Activated T-cell treated with anti-CD3 and anti-CD28 coated beads for 48 hours (primary cell): ENCODE results near the gene RELT.
A peak's percentile ranks its signal among the peaks of the same experiment; 100 is the strongest.

ENCODE experiments used
- DNase-seq: peaks from one replicate; pipeline ENCODE4 v3.0.0-alpha.2; 2020; ENCODE audit warnings: low read depth

RELT gene

DNA sequence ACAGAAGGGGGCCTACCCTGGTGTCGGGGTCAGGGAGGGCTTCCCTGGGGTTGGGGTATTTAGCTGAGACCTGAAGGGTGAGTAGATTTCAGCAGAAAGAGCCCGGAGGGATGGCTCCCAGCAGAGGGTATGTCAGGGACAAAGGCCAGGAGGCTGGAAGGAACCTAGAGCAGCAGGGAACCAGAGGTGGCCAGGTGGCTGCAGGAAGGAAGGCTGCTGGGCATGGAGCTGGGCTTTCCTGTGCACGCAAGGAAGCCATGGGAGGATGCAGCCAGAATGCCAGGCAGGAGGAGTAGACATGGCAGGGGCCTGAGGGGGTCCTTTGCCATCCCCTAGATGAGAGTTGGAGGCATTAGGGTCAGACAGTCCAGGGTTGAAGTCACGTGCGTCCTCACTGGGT is 27.4 kb upstream of the RELT start:
- no peak for DNase-seq

DNA sequence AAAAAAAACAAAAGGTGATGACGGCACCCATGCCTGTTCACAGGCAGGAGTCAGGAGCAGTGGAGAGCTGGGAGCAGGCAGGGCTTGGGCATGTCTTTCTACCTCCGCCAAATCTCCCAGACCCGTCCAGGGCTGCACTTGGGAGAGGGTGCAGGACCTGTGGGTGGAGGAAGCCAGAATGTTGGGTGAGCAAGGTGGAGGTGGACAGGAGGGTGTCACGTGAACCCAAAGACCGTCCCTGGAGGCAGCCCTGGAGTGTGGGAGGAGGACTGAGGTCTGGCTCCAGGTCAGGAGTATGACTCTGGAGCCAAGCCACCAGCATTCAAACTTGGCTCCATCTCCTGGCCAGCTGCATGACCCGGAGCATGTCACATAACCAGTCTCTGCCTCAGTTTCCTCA is 26.6 kb upstream of the RELT start:
- DNase-seq = no peak

DNA sequence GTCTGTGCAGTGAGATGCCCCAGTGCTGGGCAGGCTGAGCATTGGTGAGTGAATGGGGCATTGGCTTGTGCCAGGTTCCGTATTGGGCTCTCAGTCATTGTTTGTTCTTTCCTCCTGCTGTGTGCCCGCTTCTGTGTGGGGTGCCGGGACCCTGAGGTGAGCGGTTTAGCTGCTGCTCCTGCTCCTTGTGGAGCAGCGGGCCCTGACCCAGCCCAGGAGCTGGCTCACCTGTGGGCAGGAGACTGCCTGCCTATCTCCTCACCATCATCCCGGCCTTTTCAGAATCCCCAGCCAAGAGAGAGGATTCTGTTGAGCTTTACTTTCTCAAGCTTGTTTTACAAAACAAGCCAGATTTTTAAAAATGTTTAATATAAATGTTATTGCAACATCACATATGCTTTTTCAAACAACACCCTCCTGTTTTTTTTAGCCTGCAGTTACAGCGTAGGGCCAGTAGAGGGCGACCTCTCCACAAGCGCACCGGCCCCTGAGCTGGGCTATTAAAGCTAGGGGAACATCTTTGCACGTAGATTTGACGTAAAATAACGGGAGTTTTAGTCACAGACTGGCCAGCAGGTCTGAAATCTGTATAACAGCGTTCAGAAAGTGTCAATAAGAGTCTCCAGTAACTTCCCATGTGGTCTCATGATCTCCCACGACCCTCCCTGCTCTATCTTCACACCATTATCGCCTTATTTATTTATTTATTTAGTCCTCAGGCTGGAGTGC is 25.1 kb upstream of the RELT start:
- peak; percentile 41 for DNase-seq

DNA sequence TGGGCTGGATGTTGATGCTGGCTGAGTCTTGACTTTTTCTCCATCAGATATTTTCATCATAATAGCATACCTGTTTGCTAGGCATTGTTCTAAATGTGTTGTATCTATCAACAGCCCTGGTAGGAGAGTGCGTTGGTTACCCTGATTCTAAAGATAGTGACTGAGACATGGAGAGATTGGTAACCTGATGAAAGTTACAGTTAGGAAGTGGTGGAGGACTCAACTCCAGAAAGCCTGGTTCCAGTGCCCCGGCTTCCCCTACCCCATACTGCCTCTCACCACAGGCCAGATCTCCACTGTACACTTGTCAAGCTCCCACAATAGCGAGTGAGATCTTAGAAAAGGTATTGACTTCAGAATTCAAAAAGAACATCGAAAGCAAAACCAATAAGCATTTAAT is 22.8 kb upstream of the RELT start:
- no peak for DNase-seq

DNA sequence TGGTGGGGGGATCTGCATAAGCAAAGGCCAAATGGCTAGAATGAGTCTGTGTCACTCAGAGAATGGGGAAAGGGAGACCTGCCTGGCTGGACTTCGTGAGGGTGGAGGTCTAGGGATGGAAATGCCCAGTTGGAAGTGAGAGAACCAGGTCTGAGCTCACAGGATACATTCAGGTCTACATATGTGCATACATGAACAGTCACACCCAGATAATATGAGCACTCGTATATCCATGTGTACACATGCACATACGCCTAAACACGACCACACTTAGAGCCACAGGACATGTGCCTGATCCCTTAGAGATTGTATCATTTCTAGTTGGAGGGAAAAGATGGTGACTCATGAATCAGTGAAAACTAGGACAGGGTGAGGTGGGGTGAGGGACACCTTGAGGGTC is 21.1 kb upstream of the RELT start:
- DNase-seq = no peak

DNA sequence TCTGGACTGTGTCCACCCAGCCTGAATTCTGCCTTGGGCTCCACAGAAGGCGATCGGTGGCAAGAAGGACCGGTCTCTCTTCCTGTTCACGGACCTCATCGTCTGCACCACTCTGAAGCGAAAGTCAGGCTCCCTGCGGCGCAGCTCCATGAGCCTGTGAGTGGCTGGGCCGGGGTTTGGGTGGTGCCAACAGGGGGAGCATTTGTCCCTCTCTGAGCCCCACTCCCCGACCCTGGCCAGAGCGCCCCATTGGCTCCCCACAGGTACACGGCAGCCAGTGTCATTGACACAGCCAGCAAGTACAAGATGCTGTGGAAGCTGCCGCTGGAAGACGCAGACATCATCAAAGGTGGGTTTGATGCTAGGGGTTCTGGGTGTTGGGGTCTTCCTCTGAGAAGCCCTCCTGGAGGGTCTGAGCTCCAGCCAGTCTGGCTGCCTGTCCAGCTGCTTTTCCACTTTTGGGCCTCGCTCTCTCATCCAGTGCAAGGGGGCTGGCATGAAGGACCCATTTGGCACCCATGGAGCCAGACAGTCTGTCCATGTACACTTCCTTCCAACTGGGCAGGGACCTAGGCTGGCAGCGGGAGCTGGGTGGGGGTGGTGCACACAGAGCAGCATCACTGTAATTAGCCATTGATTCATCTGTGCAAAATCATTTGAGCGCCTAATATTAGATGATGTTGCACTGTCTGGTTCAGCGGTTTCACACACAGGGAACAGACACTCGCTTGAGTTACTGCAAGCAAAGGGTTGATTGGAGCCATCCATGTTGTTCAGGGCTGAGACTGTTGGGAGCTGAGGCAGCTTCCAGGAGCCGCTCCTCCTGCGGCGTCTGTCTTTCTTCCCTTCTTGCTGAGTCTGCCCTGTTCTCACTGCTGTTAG is 19.0 kb upstream of the RELT start:
- DNase-seq = no peak

DNA sequence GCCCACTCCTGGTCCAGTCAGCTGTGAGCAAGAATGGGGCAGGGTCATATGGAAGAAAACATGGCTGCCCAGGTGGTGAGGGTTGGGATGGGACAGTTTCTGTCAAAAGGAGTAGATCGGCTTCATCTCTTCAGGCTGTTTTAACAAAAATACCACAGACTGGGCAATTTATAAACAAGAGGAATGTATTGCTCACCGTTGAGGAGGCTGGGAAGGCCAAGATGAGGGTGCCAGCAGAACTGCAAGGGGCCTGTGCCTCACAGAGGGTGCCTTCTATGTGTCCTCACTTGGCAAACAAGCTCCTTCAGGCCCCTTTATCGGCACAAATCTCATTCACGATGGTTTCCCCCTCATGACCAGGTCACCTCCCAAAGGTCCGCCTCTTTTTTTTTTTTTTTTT is 18.1 kb upstream of the RELT start:
- DNase-seq = no peak

DNA sequence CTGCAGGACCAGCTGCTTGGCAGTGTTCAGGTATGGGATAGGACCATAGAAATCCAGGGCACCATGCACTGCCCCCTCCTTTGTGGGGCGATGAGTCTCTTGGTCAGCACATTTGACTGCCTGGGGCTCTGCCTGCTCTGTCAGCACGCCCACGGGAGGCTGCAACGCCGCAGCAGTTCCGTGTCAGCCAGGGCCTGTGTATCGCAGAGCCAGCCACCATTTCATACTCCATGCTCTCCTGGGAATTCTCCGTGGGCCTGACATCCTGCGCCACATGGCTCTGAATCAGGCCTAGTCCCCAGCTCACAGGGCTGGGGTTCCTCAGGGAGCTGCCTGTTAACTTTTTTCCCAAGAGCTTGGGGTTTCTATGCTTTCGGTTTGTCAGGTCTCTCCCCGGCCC is 16.9 kb upstream of the RELT start:
- DNase-seq = no peak

DNA sequence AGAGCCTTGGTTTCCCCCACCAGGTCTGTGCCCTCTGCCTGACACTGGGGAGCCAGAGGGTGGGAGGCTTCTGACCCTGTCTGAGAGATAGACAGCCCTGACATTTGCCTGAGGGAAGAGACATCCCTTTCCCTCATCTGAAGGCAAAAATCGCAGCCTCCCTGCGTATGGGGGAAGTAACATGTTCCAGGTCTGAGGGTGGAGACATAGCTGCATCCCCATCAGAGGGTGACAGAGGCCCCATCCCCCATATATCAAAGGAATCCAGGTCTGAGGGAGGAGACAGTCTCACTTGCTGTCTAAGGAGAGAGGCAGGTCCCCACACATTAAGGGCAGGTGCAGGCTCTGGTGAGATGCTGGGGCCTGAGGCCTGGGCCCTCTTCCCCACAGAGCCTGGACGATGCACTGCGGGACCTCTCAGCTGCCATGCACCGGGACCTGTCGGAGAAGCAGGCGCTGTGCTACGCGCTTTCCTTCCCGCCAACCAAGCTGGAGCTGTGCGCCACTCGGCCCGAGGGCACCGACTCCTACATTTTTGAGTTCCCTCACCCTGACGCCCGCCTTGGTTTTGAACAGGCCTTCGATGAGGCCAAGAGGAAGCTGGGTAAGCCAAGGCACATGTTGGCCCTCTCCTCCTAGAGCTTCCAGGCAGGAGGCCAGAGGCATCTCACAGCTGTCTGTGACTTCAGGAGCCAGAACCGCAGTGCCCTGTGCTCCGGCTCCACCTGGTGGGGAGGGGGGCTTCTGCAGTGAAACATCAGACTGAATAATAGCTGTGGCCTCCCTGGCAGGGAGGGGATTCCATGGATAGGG is 16.1 kb upstream of the RELT start:
- peak; percentile 12 for DNase-seq

DNA sequence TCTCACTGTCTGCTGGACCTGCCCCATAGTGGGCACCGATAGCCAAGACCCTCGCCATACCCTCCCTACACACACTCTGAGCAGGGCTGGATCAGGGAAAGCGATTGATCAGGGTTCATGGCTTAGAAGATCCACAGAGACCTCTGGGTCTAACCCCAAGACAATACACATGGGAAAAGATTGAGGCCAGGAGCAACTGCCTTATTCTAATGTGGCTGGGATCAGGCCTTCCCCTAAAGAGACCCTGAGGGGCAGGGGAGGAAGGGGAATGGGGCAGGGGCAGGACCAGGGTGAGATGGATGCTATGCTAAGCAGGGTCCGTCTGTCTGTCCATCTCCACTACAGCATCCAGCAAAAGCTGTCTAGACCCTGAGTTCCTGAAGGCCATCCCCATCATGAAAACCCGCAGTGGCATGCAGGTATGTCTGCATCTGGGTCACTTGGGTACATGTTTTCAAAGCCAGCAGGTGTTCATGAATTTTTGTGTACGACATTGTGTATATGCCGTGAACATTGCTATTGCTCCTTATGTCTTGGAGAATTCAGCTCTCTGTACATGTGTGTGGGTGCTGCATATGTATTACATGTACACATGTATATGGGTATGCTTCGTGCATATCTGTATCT is 15.3 kb upstream of the RELT start:
- DNase-seq = no peak

DNA sequence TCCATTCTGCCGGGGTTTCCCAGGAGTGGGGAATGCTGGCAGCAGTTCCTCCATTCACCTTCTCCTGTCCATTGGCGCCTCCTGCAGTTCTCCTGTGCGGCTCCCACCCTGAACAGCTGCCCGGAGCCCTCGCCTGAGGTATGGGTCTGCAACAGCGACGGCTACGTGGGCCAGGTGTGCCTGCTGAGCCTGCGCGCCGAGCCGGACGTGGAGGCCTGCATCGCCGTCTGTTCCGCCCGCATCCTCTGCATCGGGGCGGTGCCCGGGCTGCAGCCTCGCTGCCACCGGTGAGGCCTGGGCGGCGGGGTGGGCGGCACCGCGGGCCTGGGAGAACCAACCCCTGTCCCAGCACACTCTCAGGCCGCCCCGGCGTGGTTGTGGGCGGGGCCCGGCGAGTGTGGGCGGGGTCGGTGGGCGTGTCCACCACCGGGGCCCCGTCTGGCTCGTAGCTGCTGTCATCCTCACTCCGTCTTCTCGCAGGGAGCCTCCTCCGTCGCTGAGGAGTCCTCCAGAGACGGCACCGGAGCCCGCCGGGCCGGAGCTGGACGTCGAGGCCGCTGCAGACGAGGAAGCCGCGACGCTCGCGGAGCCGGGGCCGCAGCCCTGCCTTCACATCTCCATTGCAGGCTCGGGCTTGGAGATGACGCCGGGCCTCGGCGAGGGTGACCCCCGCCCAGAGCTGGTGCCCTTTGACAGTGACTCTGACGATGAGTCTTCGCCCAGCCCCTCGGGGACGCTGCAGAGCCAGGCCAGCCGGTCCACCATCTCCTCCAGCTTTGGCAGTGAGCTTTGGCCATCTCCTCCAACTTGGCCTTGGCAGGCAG is 14.0 kb upstream of the RELT start:
- DNase-seq = no peak

DNA sequence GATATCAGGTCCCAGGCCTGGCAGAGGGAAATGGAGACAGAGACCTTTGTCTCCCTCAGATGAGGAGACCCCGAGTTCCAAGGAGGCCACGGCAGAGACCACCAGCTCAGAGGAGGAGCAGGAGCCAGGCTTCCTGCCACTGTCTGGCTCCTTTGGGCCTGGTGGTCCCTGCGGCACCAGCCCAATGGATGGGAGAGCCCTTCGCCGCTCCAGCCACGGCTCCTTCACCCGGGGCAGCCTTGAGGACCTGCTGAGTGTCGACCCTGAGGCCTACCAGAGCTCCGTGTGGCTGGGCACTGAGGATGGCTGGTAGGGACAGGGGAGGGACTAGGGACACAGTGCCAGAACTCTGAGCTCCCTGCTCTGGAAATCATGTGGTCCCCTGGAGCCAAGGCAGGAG is 13.1 kb upstream of the RELT start:
- no peak for DNase-seq

DNA sequence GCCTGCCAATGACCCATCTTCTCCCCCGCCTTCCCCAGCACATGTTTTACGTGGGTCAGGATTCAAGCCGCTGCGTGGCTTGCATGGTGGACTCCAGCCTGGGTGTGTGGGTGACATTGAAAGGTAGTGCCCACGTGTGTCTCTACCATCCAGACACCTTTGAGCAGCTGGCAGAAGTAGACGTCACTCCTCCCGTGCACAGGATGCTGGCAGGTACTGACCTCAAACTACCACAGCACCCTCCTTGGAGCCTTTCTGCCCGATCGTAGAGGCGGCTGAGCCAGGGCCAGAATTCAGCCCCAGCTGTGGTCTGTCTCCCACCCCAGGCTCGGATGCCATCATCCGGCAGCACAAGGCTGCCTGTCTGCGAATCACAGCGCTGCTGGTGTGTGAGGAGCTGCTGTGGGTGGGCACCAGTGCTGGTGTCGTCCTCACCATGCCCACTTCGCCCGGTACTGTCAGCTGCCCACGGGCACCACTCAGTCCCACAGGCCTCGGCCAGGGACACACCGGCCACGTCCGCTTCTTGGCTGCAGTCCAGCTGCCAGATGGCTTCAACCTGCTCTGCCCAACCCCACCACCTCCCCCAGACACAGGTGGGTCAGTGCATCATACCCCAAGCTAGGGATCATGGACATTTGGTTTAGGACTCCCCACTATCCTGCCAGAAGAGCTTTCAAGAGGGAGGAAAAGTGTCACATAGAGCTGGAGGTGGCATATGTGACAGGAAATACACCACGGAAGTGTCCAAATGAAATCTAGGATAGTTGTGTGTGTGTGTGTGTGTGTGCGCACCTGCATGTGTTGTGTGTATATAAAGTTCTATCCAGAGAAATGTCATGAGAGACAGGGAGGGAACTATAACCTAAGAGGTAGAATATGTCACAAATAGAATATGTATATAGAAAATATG is 10.6 kb upstream of the RELT start:
- no peak for DNase-seq

DNA sequence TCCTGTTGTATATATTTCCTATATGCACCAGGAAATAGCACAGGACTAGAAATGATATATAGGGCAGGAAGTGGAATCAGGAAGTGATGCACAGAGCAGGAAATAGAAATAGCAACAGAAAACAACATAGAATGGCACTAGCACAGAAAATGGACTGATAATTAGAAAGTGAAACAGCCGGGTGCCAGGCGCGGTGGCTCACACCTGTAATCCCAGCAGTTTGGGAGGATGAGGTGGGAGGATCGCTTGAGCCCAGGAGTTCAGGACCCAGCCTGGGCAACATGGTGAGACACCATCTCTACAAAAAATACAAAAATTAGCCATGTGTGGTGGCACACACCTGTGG is 10.0 kb upstream of the RELT start:
- no peak for DNase-seq

DNA sequence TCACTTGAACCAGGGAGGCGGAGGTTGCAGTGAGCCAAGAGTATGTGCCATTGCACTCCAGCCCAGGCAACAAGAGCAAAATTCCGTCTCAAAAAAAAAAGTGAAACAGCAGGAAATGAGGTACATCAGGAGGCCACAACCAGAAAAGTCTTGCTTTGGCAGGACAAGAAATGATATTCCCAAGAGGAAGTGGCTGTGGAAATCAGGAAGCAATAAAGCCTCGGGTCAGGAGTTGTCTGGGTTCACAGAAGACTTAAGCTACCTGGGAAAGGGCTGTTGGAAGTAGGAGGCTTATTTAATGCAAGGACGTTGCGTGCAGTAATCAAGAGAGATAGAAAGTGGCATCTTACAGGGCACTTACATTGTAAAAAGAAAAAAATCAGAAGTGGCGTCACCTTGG is 9.2 kb upstream of the RELT start:
- no peak for DNase-seq

DNA sequence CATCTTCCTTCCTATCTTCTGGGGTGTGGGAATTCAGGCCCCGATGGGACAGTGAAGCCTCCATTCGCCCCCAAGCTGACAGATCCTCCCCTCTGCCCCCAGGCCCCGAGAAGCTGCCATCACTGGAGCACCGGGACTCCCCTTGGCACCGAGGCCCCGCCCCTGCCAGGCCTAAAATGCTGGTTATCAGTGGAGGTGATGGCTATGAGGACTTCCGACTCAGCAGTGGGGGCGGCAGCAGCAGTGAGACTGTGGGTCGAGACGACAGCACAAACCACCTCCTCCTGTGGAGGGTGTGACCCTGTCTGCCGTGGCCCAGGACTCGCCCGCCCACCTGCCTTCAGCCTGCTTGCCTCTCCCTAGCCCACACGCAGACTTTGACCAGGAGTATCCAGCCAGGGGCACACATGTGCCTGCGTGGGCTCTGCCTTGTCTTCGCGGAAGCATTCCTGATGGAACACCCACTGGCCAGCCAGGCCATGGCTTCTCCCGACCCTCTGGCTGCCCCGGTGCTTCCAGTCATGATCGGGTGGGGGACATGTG is 8.6 kb upstream of the RELT start:
- no peak for DNase-seq

DNA sequence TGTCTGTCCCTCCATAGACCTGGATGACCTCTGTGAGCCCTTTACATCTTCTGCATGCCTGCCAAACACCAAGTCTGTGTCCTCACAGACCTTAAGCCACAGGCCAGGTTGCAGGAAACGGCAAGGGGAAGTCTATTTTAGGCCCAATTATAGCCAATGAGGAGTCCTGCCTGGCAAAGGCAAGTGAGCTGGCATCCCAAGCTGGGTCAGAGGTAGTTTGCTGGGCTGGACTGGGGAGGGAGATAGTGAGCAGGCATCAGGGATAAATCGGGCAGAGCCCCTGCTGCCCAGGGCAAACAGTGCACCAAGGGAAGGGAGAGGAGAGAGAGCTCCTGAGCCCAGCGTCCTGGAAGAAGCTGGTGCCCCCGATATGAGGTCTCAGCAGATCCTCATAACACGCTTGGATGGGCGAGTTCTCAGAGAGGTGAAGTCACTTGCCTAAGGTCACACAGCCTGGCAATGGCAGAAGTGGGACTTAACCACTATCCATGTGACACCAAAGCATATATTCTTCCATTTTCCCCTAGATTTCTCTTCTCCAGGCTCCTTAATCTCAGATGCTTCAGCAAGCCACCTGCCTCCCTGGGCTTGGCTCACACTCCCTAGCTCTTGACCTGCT is 3.7 kb upstream of the RELT start:
- DNase-seq = no peak

DNA sequence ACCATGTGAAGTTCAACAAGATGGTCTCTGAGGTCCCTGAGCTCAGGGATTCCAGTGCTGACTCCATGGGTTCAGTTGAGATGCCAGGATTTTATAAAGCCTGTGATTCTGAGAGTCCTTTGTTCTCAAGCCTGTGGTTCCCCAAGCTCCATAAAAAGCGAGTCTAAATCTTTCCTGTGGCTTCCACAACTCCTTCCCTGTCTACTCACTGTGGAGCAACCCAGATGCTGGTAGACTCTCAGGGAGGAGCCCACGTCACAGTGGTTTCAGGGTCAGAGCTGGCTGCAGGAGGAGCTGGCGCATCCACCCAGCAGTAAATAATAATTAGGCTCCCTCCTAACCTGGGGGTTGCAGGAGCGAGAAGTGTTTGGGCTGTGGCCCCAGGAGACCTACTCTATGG is 2.0 kb upstream of the RELT start:
- DNase-seq = no peak

DNA sequence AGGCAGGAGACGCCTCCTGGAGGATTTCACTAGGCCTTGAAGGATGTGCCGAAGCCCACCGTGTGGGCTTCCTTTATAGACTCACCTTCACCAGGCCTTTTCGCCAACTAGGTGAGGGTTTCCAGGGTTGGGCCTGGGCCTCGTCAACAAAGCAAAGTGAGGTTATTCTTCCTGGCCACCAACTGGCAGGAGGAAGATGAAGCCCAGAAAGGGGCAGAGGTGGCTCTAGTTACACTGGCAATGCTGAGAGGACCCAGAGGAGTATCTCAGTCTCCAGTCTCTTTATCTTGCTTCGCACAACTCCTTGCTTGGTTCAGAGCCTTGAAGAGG is 404 bp upstream of the RELT start:
- DNase-seq = no peak
